ENCODE data around the gene POP4.

The POP4 gene

GRCh38 chr19:29560313-29561075 lies 45.6 kb upstream of the POP4 start:
- Histone ChIP-seq H3K27me3 (ENCODE audit: insufficient read depth, low read length, poor library complexity) (peaks cover 2% of the 10 kb centered on the region), H3K27ac (ENCODE audit: low read length) (no peak overlapping the region), H3K9me3 (ENCODE audit: insufficient read depth, low read length, severe bottlenecking) (no peaks in the 10 kb centered on the region), H3K4me2 (ENCODE audit: insufficient read depth, low read length) (no peak overlapping the region), H3K4me1 (ENCODE audit: insufficient read depth, low read length) (no peaks in the 10 kb centered on the region), H3K9ac (ENCODE audit: low read depth, low read length) (no peak overlapping the region), H2AFZ (ENCODE audit: low read depth, low read length) (no peak overlapping the region), H3K79me2 (ENCODE audit: insufficient read depth, low read length) (no peaks in the 10 kb centered on the region), H3K4me3 (ENCODE audit: low read depth in 1 of 2, low read length in 2 of 2) (no peak overlapping the region), H3K36me3 (ENCODE audit: insufficient read depth, low read length) (no peaks in the 10 kb centered on the region), H4K20me1 (ENCODE audit: insufficient read depth, low read length) (no peaks in the 10 kb centered on the region)
- TF ChIP-seq EZH2 (IDR thresholded peaks at IDR 0.05; ENCODE audit: borderline replicate concordance, low read depth, low read length, severe bottlenecking) (no peak), CTCF (IDR thresholded peaks at IDR 0.05; ENCODE audit: borderline replicate concordance, extremely low read depth, low read length, poor library complexity, severe bottlenecking) (no peak)
- ATAC-seq (ENCODE audit: insufficient read depth, low read depth) (no peak), DNase-seq (no peak)

- H4K20me1 ChIP-seq (ENCODE audit: insufficient read depth, low read length) = no peaks in the 10 kb centered on the region
- no peak for ATAC-seq (ENCODE audit: insufficient read depth, low read depth)
These were observed 44.5 kb upstream of the POP4 start for GRCh38 chr19:29561601-29562000.

GRCh38 chr19:29562299-29563297 lies 43.5 kb upstream of the POP4 start:
- no peak for ATAC-seq (ENCODE audit: insufficient read depth, low read depth)
- Histone ChIP-seq H3K27ac (ENCODE audit: low read length) (no peak overlapping the region), H2AFZ (ENCODE audit: low read depth, low read length) (no peak overlapping the region), H3K27me3 (ENCODE audit: insufficient read depth, low read length, poor library complexity) (peaks cover 2% of the 10 kb centered on the region), H3K4me2 (ENCODE audit: insufficient read depth, low read length) (no peak overlapping the region), H3K9me3 (ENCODE audit: insufficient read depth, low read length, severe bottlenecking) (no peaks in the 10 kb centered on the region), H3K4me3 (ENCODE audit: low read depth in 1 of 2, low read length in 2 of 2) (no peak overlapping the region), H3K9ac (ENCODE audit: low read depth, low read length) (no peak overlapping the region), H3K79me2 (ENCODE audit: insufficient read depth, low read length) (no peaks in the 10 kb centered on the region), H4K20me1 (ENCODE audit: insufficient read depth, low read length) (no peaks in the 10 kb centered on the region), H3K4me1 (ENCODE audit: insufficient read depth, low read length) (no peaks in the 10 kb centered on the region), H3K36me3 (ENCODE audit: insufficient read depth, low read length) (no peaks in the 10 kb centered on the region)
- TF ChIP-seq CTCF (IDR thresholded peaks at IDR 0.05; ENCODE audit: borderline replicate concordance, extremely low read depth, low read length, poor library complexity, severe bottlenecking) (no peak), EZH2 (IDR thresholded peaks at IDR 0.05; ENCODE audit: borderline replicate concordance, low read depth, low read length, severe bottlenecking) (no peak)
- DNase-seq = no peak

More at GRCh38 chr19:29561601-29562000, 44.5 kb upstream of the POP4 start:
- Histone ChIP-seq H3K9ac (ENCODE audit: low read depth, low read length) (no peak overlapping the region), H3K4me3 (ENCODE audit: low read depth in 1 of 2, low read length in 2 of 2) (no peak overlapping the region), H2AFZ (ENCODE audit: low read depth, low read length) (no peak overlapping the region), H3K4me2 (ENCODE audit: insufficient read depth, low read length) (no peak overlapping the region), H3K27me3 (ENCODE audit: insufficient read depth, low read length, poor library complexity) (peaks cover 2% of the 10 kb centered on the region), H3K4me1 (ENCODE audit: insufficient read depth, low read length) (no peaks in the 10 kb centered on the region), H3K9me3 (ENCODE audit: insufficient read depth, low read length, severe bottlenecking) (no peaks in the 10 kb centered on the region), H3K36me3 (ENCODE audit: insufficient read depth, low read length) (no peaks in the 10 kb centered on the region), H3K27ac (ENCODE audit: low read length) (no peak overlapping the region), H3K79me2 (ENCODE audit: insufficient read depth, low read length) (no peaks in the 10 kb centered on the region)
- TF ChIP-seq CTCF (IDR thresholded peaks at IDR 0.05; ENCODE audit: borderline replicate concordance, extremely low read depth, low read length, poor library complexity, severe bottlenecking) (no peak), EZH2 (IDR thresholded peaks at IDR 0.05; ENCODE audit: borderline replicate concordance, low read depth, low read length, severe bottlenecking) (no peak)
- DNase-seq = no peak

All from DND-41 (cell line).